Measurements from ENCODE around the gene CEMIP.
A peak's percentile ranks its signal among the peaks of the same experiment; 100 is the strongest.

The CEMIP gene

DNA sequence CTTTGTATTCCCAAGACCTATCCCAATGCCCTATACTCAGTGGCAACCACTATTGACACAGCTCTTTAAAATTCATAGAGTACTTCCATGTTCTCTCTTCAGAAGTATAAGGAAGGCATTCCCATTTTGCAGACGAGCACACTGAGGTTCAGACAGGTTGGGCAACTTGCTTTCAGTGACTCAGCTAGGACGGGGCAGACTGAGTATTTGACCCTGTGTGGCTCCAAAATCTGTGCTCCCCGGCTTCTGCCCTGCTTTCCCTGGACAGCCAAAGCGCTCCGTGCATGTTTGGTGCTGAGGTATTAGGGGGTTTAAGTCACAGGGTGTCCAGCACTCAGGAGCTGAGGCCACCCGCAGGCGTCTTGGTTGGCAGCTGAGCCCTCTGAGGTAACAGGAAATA is 59.5 kb downstream of the CEMIP start:
- no peak overlapping the region for H3K27ac ChIP-seq
- H3K4me3 ChIP-seq: no peak overlapping the region

DNA sequence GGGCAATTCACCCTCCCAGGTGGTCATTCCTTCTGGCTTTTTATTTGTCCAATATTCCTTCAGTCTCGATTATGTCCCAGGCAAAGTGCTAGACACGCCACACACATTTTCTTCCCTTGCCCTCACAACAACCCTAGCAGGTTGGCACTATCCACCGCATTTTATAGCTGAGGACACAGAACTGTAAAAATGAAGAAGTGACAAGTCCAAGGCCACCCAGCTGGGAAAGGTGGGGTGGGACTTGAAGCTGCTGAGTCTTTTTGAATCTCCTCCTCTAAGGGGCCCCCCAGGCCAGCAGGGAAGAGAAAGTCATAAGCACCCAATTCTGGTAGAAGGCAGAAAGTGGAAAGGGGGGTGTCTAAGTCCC is 60.6 kb downstream of the CEMIP start:
- peak overlapping the region in 5 of 21 experiments; percentile 2 to 41 (median 18) for H3K27ac ChIP-seq

DNA sequence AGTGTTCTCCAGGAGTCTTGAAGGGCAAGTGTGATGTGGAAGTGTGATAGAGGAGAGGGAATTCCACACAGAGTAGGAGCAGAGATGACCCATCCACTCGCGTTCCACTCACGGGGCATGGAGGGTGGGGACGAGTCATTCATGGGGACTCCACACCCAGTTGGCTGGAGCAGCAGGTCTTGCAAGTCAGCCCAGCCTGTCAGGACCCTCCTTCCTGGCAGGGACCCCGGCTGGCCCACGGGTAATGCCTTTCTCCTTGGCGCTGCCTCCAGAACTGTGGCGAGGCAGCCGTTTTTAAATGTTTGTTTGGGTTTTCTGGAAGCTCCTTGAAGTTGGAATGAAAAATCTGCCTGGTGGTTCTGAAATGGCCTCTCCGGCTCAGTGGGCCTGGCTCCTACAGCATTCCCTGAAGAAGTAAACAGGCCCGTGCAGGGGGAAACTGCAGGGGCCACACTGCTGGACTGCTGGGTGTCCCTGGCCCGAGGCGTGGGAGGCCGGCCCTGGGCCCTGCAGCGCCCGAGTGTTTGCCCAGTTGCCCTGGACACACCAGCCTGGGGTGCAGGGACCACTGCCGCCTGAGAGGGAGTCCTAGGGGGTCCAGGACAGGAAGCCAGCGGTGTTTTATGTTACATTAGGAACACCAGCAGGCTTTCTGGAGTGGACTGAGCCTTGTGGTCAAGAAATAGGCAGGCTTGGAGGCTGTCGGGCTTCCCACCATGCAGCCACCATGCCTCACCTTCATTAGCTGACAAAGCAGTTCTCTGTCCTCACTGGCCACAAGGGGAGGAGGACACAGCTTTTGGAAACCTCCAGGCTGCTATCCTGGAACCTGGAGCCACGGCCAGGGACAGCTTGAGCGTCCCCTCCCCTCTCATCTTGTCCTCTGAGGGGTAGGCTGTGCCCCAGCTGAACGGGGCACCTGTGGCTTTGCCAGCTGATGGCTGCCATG is 61.3 kb downstream of the CEMIP start:
- Histone ChIP-seq H3K4me3 (no peak overlapping the region), H3K27ac (peak overlapping the region in 9 of 21 experiments; percentile 2 to 42 (median 26))

More for the DNA sequence above, 60.6 kb downstream of the CEMIP start:
- H3K4me3 ChIP-seq: no peak overlapping the region

DNA sequence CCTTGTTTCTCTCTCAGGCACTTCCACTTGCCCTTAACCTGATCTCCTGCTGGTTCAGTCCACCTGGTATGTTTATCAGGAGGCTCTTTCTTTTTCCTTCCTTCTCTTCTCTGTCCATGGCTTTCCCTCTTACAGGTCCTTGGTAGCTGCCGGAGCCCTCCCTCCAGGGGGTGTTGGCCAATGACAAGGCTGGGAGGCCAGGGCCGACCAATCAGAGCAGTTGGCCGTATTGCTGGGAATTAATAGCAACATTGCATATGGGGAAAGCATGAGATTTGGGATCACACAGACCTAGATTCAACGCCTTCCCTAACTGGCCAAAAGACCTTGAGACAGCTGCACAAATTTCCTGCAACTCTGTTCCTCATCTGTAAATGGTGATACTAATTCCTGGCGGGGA is 62.4 kb downstream of the CEMIP start:
- H3K27ac ChIP-seq: no peak overlapping the region
- no peak overlapping the region for H3K4me3 ChIP-seq

DNA sequence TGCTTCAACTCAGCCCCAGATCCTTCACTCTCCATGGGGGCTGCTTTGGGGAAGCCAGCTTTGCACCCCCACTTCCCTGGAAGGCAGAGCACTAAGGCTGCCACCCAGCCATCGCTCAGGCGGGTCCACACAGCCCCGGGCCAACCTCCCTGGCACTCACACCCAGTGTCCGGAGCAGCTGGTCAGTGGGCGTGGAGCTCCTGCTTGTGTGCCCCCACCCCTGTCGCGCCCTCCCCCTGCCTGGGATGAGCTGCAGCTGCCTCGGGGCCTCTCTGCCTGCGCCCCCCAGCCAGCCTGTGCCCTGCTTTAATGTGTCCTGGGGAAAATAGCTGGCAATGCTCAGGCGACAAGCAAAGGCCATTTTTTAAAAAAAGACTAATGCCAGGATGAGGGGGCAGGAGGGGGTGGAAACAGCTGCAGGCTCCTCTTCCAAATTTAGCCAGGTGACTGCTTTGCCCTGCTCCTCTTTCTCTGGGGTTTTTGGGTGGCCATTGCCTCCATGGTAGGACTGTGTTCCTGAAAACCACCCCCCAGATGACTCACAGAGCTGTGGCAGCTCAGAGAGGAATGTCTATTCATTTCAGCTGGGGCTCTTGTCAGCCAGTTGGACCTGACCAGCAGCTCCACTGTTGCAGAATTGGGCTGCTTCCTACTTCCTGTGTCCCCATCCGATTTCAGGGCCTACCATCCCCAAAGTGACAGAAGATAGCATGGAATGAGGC is 65.0 kb downstream of the CEMIP start:
- peak overlapping the region in 8 of 21 experiments; percentile 13 to 55 (median 36) for H3K27ac ChIP-seq
- no peak overlapping the region for H3K4me3 ChIP-seq

DNA sequence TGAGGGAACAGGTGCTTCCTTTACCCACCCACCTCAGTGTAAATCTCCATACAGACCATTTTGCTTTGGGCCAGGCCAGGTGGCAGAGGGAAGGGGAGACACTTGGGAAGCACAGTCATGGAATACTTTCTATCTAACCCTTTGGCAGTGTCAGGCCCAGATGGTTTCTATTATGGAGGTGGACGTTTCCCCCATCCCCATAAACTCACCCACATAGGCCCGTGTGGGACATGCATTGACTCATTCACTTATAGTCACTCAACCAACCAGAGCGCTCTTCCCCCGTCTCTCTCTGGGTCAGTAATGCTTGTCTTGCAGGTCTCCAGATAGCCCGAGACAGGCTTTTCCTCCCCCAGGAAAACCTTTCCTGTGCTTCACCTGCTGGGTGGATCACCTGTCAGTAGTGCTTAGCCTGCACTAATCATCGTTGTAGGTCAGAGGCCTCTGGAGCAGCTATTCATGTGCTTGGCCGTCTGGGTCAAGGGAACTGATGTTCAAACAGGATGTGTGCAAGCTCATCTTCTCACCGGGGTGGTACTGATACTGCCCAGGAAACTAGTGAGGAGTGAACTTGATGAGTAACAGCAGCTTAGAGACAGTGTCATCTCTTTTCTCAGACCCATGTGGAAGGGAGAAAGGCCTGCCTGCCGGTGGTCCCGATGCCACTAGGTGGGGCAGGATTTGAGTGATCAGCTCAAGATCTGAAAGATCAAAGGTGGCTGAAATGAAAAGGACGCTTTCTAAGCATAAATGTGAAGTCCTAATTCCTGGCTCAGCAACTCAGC is 67.1 kb downstream of the CEMIP start:
- H3K27ac ChIP-seq: peak overlapping the region in 2 of 21 experiments; percentile 7 to 36
- H3K4me3 ChIP-seq: no peak overlapping the region

DNA sequence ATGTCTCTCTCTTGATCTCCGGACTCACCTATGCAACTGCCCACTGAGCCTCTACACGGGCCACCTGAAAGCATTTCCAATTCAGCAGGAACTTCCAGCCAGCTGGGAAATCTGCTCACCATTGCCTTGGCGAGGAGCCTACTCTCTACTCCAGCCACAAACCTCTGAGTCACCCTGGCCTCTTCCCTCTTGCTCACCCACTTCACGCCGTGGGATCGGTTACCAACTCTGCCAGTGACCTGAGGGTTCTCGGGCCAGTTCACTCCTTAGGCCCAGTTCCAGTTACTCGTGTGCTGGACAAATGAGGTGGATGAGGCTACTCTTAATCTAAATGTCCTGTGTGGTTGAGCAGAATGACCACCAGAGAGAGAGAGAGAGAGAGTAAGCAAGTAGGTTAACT is 70.1 kb downstream of the CEMIP start:
- Histone ChIP-seq H3K4me3 (no peak overlapping the region), H3K27ac (no peak overlapping the region)

DNA sequence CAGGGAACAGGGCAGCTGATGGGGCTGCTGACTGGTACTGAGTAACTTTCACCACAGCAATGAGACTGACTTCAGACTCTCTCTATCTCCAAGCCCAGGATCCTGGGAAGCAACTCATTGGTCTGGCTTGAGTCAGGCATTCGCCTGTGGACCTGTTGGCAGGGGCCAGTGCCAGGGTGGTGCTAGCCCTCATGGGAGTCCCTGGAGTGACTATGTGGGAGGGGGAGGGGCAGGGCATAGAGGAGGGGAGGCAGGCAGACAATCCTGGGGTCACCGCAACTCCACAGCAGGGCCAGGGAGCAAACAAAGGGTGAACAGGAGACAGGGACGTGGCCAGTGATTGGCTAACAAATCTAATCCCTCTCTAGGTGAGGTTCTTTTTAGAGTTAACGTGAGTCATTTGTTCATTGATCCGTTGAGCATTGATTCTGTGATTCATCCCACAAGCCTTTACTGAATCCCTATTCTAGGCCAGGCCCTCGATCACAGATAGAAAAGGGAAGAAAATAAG is 71.8 kb downstream of the CEMIP start:
- no peak overlapping the region for H3K4me3 ChIP-seq
- peak overlapping the region in 2 of 21 experiments; percentile 30 to 60 for H3K27ac ChIP-seq

DNA sequence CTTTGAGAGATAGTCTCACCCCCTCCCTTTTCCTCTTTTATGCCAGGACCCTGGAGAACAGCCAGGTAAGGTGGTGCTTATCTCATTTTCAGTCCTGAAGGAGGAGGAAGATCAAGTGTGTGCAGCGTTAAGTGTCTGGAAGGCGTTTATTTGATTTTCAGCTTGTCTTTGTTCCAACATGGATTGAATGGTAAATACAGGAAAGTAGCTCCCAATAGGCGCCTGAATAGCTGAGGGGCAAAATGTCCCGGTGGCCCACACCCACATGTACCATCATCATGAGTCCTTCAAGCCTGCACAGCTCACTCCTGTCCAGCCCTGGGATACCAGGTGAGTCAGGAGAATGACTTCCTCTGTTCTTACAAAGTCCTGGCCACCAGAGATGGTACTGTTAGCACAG is 73.5 kb downstream of the CEMIP start:
- Histone ChIP-seq H3K4me3 (no peak overlapping the region), H3K27ac (no peak overlapping the region)

DNA sequence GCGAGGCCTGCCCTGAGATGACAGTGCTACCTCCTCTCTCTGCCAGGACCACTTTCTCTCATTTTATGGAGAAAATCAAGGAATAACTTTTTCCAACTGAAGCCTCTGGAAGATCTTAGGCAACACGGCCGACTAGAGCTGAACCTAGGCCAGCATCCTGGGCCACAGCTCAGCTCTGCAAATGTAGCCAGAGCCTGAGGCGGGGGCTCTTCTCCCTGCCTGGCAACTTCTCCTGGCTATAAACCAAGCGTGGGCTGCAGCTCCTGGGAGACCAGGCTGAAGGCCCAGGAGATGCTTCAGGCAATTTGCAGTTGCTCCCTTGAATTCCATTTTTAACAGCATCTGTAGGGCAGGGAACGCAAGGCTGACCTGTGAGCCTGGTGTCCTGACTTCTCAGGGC is 74.9 kb downstream of the CEMIP start:
- no peak overlapping the region for H3K4me3 ChIP-seq
- H3K27ac ChIP-seq: peak overlapping the region in 2 of 21 experiments; percentile 29 to 37

DNA sequence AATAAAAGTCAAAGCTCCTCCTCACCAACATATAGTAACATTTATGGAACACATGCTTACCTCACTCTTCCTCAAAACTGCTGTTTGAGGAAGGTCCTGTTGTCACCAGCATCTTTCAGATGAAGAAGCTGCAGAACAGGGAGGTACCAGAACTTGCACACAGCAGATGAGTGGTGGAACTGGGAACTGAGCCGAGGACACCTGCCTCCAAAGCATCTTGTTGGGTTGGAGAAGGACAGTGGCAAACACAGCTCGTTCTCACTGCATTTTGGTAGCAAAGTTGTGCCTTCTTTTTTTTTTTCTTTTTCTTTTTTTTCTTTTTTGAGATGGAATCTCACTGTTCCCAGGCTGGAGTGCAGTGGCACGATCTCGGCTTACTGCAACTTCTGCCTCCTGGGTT is 76.0 kb downstream of the CEMIP start:
- no peak overlapping the region for H3K27ac ChIP-seq
- H3K4me3 ChIP-seq: no peak overlapping the region

DNA sequence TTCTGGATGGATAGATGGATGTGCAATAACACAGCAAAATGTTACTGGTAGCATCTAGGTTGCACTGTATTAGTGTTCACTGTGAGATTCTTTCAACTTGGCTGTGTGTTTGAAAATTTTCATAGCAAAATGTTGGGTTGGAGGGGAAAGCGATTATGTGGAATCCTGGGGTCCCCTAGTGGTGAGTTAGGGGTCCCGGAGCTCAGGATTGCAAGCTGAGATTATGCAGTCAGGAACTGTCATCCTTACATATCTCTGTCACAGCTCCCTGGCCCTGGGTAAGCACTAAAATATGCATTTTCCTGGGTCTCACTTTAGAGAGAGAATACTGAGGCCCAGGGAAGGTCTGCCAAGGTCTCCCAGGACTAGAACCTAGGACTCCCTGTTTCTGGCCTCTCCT is 77.2 kb downstream of the CEMIP start:
- no peak overlapping the region for H3K27ac ChIP-seq

DNA sequence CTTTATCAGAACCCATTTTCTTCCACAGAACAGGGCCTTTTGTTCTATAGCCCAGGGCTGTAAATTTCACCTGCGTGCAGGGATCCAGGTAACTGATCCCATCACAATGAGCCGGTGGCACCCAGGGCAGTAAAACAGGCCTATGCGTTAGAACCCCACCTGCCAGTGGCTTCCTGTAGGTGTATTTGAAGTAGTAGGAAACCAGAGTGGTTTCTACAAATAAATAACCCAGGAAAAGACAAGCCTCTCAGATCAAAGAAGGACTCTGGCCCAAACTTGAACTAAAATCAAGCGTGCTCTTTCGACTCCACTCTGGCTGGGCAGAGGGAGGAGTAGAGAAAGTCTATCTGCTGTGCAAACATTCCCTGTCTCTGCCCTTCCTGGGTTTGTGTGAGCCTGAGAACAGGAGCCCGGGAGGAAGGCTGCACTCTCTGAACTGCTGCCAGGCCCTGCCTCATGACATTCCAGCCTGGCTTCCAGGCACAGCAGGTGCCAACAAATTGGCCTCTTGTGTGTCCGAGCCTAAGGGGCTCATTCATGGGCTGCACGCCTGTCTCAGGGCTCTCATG is 77.7 kb downstream of the CEMIP start:
- Histone ChIP-seq H3K4me3 (no peak overlapping the region), H3K27ac (no peak overlapping the region)

More for the DNA sequence above, 77.2 kb downstream of the CEMIP start:
- H3K4me3 ChIP-seq: no peak overlapping the region

DNA sequence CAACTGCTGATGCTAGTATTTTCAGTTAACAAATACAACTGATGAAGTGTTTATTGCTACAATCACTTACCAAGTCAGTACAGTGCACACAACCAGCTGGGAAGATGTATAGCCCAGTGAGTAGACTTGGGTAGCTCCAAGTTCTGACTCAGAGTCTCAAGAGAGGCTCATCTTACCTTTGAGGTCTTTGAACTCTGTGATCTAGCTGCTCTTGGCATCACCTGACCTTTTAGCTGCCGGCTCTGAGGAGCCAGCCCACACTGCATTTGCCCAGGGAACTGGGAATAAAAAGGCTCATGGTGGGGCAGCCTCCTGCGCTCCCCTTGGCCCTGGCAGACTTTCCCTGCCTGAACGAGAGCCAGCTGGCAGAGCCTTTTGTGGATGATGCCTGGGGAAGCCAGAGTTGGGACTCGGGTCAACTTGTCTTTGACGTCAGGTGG is 82.6 kb downstream of the CEMIP start:
- H3K27ac ChIP-seq: no peak overlapping the region
- H3K4me3 ChIP-seq: no peak overlapping the region

DNA sequence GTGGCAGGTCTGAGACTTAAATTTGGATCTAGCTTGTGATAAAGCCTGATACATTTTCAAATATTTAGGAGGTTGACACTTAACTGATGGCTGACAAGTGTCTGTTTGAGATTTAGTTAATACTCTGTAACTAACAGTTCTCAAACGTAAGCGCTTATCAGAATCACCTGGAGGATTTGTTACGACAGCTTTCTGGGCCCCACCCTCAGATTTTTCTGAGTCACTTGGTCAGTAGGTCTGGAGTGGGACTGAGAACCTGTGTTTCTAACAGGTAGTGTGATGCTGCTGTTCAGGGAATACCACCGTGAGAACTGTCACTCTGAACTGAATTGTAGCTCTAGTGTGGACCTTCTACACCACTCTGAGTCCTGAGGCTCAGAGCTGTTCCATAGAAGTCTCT is 85.5 kb downstream of the CEMIP start:
- no peak overlapping the region for H3K27ac ChIP-seq

DNA sequence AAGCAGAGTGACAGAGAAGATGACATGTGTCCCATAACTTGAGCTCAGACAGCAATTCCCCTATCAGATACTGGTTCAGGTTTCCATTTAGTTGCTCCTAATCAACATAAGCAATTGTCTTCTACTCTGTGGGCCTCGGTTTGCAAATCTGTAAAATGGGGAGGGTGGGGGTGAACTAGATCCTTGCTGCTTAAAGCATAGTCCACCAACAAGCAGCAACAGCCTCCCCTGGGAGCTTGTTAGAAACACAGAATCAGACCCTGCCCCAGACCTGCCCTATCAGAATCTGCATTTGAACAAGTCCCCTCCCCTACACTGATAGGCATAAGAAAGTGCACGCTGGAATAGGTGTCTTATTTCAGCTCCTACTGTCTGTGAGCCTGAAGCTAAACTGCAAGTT is 87.8 kb downstream of the CEMIP start:
- Histone ChIP-seq H3K4me3 (no peak overlapping the region), H3K27ac (no peak overlapping the region)

More for the DNA sequence above, 85.5 kb downstream of the CEMIP start:
- H3K4me3 ChIP-seq: no peak overlapping the region

DNA sequence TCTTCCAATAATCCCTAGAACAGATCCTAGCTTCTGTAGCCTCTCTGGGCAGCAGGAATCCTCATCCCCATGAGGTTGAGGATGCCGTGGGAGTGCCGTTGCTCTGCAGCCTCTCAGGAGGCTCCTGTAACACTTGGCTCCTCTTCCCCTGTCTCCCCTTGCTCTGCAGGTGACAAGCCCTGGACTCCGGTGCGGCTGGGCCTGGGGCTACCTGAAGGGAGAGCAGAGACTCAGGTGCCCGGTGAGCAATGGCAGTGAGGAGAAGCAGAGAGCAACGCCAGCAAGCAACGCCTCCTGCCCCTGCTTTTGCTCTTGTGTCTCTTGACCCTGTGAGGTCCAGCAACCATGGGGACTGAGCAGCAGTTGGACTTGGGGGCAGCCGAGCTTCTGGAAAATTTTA is 91.2 kb downstream of the CEMIP start:
- Histone ChIP-seq H3K27ac (peak overlapping the region in 8 of 21 experiments; percentile 6 to 78 (median 32)), H3K4me3 (no peak overlapping the region)

DNA sequence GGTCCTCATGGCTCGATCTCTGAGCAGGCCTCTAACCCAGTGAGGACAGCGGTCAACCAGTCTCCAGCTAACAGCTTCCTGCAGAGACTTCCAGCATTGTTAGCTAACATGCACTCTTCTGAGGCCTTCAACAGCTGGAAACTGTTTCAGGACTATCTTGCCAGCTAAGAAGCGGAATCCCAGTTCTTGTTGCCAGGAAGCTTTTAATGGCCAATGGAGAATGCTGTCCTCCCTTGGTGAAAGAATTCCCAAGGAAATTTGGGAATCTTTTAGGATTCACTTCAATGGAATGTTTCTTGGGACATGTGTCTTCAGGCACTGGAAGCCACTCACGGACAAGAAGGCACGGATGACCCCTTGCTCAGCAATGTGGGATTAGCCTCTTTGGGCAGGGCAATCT is 91.7 kb downstream of the CEMIP start:
- H3K27ac ChIP-seq: peak overlapping the region in 5 of 21 experiments; percentile 6 to 78 (median 63)
- H3K4me3 ChIP-seq: no peak overlapping the region

DNA sequence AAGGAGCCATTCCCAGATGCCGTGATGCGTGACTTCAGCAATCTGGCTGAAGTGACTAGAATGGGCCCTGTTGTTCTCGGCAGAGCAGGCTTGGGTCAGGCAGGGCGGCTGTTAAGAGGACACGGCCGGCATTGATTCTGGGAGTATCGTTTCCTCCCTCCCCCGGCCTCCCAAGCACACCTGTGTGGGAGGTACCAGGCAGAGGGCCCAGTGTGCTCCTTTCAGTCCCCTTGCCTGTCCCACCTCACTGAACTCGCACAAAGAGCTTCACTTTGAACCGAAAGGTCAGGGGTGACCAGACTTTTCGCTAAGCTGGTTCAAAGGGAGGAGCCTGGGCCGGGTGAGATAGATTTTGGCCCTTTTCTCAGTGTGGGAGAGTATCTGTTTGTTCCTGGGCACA is 92.7 kb downstream of the CEMIP start:
- H3K27ac ChIP-seq: peak overlapping the region in 3 of 21 experiments; percentile 5 to 44 (median 41)

More for the DNA sequence above, 92.7 kb downstream of the CEMIP start:
- no peak overlapping the region for H3K4me3 ChIP-seq

Measured in skin epidermis (tissue), 12 donors.